ENCODE results near the gene ALDH1L1. TPM values are rescaled to one million over a fixed set of nuclear protein-coding genes. Genes with fewer than 3 reads are reported as not detected.

Gene ALDH1L1
- total and polyA plus RNA-seq, 9 donors, result 8.3 to 85.5 (median 45.1) TPM

- TF ChIP-seq CTCF (IDR thresholded peaks at IDR 0.05) (no peak), EP300 (IDR thresholded peaks at IDR 0.05) (no peak), POLR2A (IDR thresholded peaks at IDR 0.05) (no peak)
- DNase-seq, result no peak
- H3K27ac ChIP-seq, result no peak overlapping the region
- no peak overlapping the region for H3K4me3 ChIP-seq
- intact Hi-C loops (cut with DNase I), result no loop called here
- H3K27me3 ChIP-seq, result no peaks in the 10 kb centered on the region
- H3K4me1 ChIP-seq (ENCODE audit: insufficient read depth), result no peaks in the 10 kb centered on the region
- H3K36me3 ChIP-seq, result no peaks in the 10 kb centered on the region
- 94 to 97% (median 96%) methylated on average over 3 of the region's 3 CpGs for WGBS, 3 donors
- H3K9me3 ChIP-seq, result no peaks in the 10 kb centered on the region
Observed at GRCh38 chr3:126117212-126117611, 63.2 kb downstream of the ALDH1L1 start.

- peak in 1 of 5 donors; percentile 3 for DNase-seq
Observed at GRCh38 chr3:126116526-126116925, 63.9 kb downstream of the ALDH1L1 start.

GRCh38 chr3:126114443-126115386 lies 65.7 kb downstream of the ALDH1L1 start:
- H3K4me3 ChIP-seq, result no peak overlapping the region
- H3K27ac ChIP-seq, result no peak overlapping the region
- H3K4me1 ChIP-seq (ENCODE audit: insufficient read depth), result no peaks in the 10 kb centered on the region
- H3K36me3 ChIP-seq, result no peaks in the 10 kb centered on the region
- no peaks in the 10 kb centered on the region for H3K9me3 ChIP-seq
- H3K27me3 ChIP-seq, result no peaks in the 10 kb centered on the region
- intact Hi-C loops (cut with DNase I), result no loop called here
- peak in 3 of 5 donors; percentile 9 to 23 (median 12) for DNase-seq
- no peak for TF ChIP-seq EP300 (IDR thresholded peaks at IDR 0.05)
- TF ChIP-seq CTCF (IDR thresholded peaks at IDR 0.05), result no peak
- TF ChIP-seq POLR2A (IDR thresholded peaks at IDR 0.05), result no peak
- WGBS, 3 donors, result 90 to 93% (median 91%) methylated on average over 16 of the region's 16 CpGs

More at GRCh38 chr3:126116526-126116925, 63.9 kb downstream of the ALDH1L1 start:
- H3K4me3 ChIP-seq, result no peak overlapping the region
- no peaks in the 10 kb centered on the region for H3K36me3 ChIP-seq
- H3K9me3 ChIP-seq, result no peaks in the 10 kb centered on the region
- no peak overlapping the region for H3K27ac ChIP-seq
- 89 to 92% (median 91%) methylated on average over 1 of the region's 1 CpG for WGBS, 3 donors
- H3K4me1 ChIP-seq (ENCODE audit: insufficient read depth), result no peaks in the 10 kb centered on the region
- intact Hi-C loops (cut with DNase I), result no loop called here
- TF ChIP-seq CTCF (IDR thresholded peaks at IDR 0.05) (no peak), POLR2A (IDR thresholded peaks at IDR 0.05) (no peak), EP300 (IDR thresholded peaks at IDR 0.05) (no peak)
- no peaks in the 10 kb centered on the region for H3K27me3 ChIP-seq

GRCh38 chr3:126113733-126114442 lies 66.5 kb downstream of the ALDH1L1 start:
- intact Hi-C loops (cut with DNase I), result no loop called here
- peak in 2 of 5 donors; percentile 14 to 29 for DNase-seq
- H3K4me1 ChIP-seq (ENCODE audit: insufficient read depth), result no peaks in the 10 kb centered on the region
- 76 to 84% (median 84%) methylated on average over 9 of the region's 9 CpGs for WGBS, 3 donors
- no peaks in the 10 kb centered on the region for H3K36me3 ChIP-seq
- H3K4me3 ChIP-seq, result no peak overlapping the region
- no peaks in the 10 kb centered on the region for H3K27me3 ChIP-seq
- H3K27ac ChIP-seq, result no peak overlapping the region
- no peak for TF ChIP-seq POLR2A (IDR thresholded peaks at IDR 0.05)
- no peak for TF ChIP-seq CTCF (IDR thresholded peaks at IDR 0.05)
- no peak for TF ChIP-seq EP300 (IDR thresholded peaks at IDR 0.05)
- H3K9me3 ChIP-seq, result no peaks in the 10 kb centered on the region

All from ovary (tissue), 9 donors.